Aorta (tissue), 5 donors: ENCODE measurements around the gene TMPRSS11E. TPM values are rescaled to one million over a fixed set of nuclear protein-coding genes. Genes with fewer than 3 reads are reported as not detected.

Source experiments
- ATAC-seq: fragments of 200-7000 bp; cut with Tn5 transposase; one replicate; pipeline ENCODE4 v1.9.1; 2022; ENCODE audit warnings: moderate library complexity; ENCODE audit not compliant: low FRiP score
- DNase-seq, 2 donors: peaks; one replicate each; pipeline ENCODE4 v3.0.0-alpha.2; 2020
- H3K27ac ChIP-seq, 2 donors: one replicate each; pipeline ENCODE4 v1.5.1; 2013; ENCODE audit warnings: low read length in 2 of 2, mild to moderate bottlenecking in 2 of 2, moderate library complexity in 2 of 2, control low read depth in 1 of 2, inconsistent platforms in 1 of 2, low read depth in 1 of 2
- H3K27me3 ChIP-seq, 2 donors: one replicate each; pipeline ENCODE4 v1.6.1; 2013; ENCODE audit warnings: control low read depth in 1 of 2, low read length in 1 of 2, mild to moderate bottlenecking in 1 of 2, moderate library complexity in 1 of 2; ENCODE audit not compliant: insufficient read depth in 2 of 2, control insufficient read depth in 1 of 2
- H3K36me3 ChIP-seq, 2 donors: one replicate each; pipeline ENCODE4 v1.6.1; 2013; ENCODE audit warnings: control low read depth in 1 of 2, low read length in 1 of 2, mild to moderate bottlenecking in 1 of 2; ENCODE audit not compliant: insufficient read depth in 2 of 2, control insufficient read depth in 1 of 2
- H3K4me1 ChIP-seq, 2 donors: one replicate each; pipeline ENCODE4 v1.6.1; 2013; ENCODE audit warnings: low read length in 2 of 2, control low read depth in 1 of 2, mild to moderate bottlenecking in 1 of 2, moderate library complexity in 1 of 2; ENCODE audit not compliant: insufficient read depth in 2 of 2, control insufficient read depth in 1 of 2
- H3K4me3 ChIP-seq, 2 donors: one replicate each; pipeline ENCODE4 v1.5.1; 2013; ENCODE audit warnings: low read length in 2 of 2, control low read depth in 1 of 2, mild to moderate bottlenecking in 1 of 2
- H3K9me3 ChIP-seq: one replicate; pipeline ENCODE4 v1.6.1; 2013; ENCODE audit warnings: mild to moderate bottlenecking, low read length; ENCODE audit not compliant: control insufficient read depth
- WGBS, 2 donors: extraction: QIAGEN DNeasy Blood & Tissue Kit; methylation state at CpG; one replicate each; pipeline ENCODE4 v1.1.7; 2013; 5-methylcytosine and 5-hydroxymethylcytosine counted together
- intact Hi-C, 2 donors: fragments of 100-400 bp; cut with DNase I; formaldehyde crosslinking; loops; one replicate each; pipeline versions ENCODE4 v1.14.2 to v1.15.0; 2022
- polyA plus RNA-seq, 2 donors: library from polyadenylated mRNA; stranded (reverse); fragments of 200-250 nt; gene quantifications; one replicate each; pipeline ENCODE4 v1.2.3, GENCODE V29; 2013
- total RNA-seq, 2 donors: library from RNA; stranded (reverse); fragmentation: NEBNext Ultra II Directional; extraction: Animal tissue kit (Norgen Biotek cat#: 25700); gene quantifications; one replicate each; pipeline ENCODE4 v1.2.1, GENCODE V29; 2021
- donor health status: healthy with polysubstance abuse.
- donor health status: Bipolar disorder and iron deficiency.
- donor health status: DM: no; HTN: no; CAD: no.
- donor health status: DM: no; HTN: no; CAD: no.
- donor health status: DM: yes; HTN: yes; CAD: no.

TMPRSS11E gene
- total and polyA plus RNA-seq, 4 donors: 0.13 to 0.15 TPM; not detected in 2

DNA sequence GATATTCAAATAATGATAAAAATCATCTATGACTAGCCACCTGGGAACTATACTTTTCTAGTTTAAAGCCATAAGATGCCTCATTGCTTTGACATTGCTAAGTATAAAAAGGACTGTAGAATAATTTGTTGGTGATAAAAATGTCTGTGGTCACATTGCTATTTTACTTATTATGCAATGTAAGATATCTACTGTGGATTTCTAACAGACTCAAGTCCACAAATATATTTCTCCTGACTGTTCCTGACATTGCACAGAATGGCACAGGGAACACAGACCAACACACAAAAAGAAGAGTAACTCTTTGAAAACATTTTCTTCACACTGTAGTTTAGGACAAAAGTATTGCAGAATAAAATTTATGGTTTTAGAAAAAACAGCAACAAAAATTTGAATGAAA, 2.2 kb upstream of the TMPRSS11E start:
- ATAC-seq (no peak), DNase-seq (no peak)
- Histone ChIP-seq H3K36me3 (no peaks in the 10 kb centered on the region), H3K9me3 (no peaks in the 10 kb centered on the region), H3K4me1 (no peaks in the 10 kb centered on the region), H3K27ac (no peak overlapping the region), H3K27me3 (no peaks in the 10 kb centered on the region), H3K4me3 (no peak overlapping the region)
- intact Hi-C loops: no loop called here

DNA sequence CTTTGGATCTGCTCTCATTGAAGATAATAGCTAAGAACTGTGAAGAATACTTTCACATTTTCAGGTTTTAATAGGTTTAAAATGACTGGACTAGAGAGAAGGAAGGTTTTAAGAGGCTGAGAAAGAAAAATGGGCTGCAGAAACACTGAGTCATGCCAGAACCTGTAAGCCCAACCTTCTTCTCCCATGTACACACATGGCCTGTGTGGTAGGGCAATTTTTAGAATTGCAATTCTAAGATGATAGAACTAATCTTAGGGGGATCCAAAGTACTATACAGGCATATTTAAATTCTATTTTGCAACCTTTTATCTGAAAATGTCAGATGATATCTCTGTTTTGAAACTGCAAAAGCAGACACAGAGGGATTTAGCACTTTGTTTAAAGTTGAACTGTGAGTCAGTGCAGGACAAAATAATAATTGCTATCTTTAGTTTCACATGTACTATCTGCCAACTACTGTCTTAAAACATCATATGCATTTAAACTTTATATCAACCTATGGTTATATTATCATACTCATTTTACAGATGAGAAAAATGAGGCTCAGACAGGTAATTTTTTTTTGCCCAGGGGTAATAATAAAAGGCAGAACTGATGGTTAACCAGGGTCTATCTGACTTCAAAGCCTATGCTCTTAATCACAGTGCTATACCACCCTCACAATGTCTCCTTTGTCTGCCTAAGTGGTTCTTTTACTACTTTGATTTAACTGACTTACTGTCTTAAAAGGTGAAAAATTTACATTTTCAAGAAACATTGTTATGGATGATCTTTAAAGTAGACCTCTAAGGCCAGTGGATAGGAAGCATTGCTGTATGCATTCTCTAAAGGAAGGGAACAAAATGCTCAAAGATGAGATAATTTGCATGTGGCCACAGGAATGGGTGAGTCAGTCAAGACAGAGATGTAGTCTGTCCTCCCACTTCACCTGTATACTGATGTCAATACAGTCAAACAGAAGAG, 4.3 kb downstream of the TMPRSS11E start:
- Histone ChIP-seq H3K27me3 (no peaks in the 10 kb centered on the region), H3K9me3 (no peaks in the 10 kb centered on the region), H3K4me1 (no peaks in the 10 kb centered on the region), H3K27ac (no peak overlapping the region), H3K4me3 (no peak overlapping the region), H3K36me3 (no peaks in the 10 kb centered on the region)
- DNase-seq: no peak
- intact Hi-C loops: no loop called here
- no peak for ATAC-seq

DNA sequence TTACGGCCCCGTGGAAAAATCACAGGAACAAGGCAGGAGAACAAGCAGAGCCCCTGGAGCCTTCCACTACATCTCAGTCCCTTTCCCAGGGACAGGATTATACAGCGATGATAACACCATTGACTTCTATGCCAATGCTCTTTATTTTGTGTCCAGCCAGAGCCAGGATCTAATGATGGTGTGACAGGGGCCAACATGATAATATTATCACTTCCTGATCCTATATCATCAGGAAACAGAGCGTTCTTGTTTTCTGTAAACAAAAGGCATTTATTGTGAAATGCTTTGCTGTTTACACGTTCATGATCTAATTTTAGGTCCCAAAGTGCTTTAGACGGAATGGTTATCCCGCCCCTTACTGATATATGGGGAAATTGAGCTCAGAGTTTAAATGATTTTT, 12.8 kb downstream of the TMPRSS11E start:
- intact Hi-C loops: no loop called here
- WGBS, 2 donors: 73 to 74% methylated on average over 7 of the region's 7 CpGs
- Histone ChIP-seq H3K4me3 (no peak overlapping the region), H3K9me3 (no peaks in the 10 kb centered on the region), H3K4me1 (no peaks in the 10 kb centered on the region), H3K27ac (no peak overlapping the region), H3K27me3 (no peaks in the 10 kb centered on the region), H3K36me3 (no peaks in the 10 kb centered on the region)
- no peak for DNase-seq
- ATAC-seq: no peak

DNA sequence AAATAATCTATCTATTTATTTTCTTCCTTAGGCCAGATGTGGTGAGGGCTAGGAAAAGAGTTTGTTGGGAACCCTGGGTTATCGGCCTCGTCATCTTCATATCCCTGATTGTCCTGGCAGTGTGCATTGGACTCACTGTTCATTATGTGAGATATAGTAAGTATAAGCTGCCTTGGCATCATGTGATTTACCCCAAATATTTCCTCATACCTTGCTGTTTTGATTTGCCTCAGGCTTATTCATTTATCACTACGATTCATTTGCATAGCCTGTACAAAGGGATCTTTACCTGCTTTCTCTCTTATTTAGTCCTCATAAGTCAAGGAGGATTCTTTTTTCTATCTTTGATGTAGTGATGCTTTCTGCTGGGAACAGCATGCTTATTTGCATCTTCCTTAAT, 14.5 kb downstream of the TMPRSS11E start:
- WGBS, 2 donors: 89 to 96% methylated on average over 3 of the region's 3 CpGs
- Histone ChIP-seq H3K27ac (no peak overlapping the region), H3K36me3 (no peaks in the 10 kb centered on the region), H3K9me3 (no peaks in the 10 kb centered on the region), H3K4me1 (no peaks in the 10 kb centered on the region), H3K4me3 (no peak overlapping the region), H3K27me3 (no peaks in the 10 kb centered on the region)
- intact Hi-C loops: no loop called here
- ATAC-seq (no peak), DNase-seq (no peak)

DNA sequence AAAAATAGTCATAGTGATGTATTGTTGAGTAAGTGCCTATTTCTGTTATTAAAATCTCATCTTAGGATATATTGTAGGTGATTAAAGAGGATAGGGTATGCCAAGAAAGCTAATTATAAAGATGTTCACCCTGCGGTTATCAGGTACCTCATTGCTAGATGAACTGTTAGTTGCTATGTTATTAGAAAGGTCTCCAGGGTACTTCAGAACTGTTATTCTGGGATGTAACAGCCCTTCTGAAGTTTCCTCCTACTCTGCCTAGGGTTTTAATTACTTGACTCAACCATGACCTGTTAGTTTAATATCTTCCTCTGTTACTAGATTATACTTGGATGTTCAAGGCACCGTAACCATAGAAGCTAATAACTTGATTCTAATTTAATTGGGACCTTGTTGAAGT, 15.4 kb downstream of the TMPRSS11E start:
- H3K9me3 ChIP-seq: no peaks in the 10 kb centered on the region
- H3K36me3 ChIP-seq: no peaks in the 10 kb centered on the region
- no peaks in the 10 kb centered on the region for H3K4me1 ChIP-seq
- no peak overlapping the region for H3K27ac ChIP-seq
- 84 to 85% methylated on average over 2 of the region's 2 CpGs for WGBS, 2 donors
- no peak for ATAC-seq
- H3K4me3 ChIP-seq: no peak overlapping the region
- intact Hi-C loops: no loop called here
- no peaks in the 10 kb centered on the region for H3K27me3 ChIP-seq
- no peak for DNase-seq

DNA sequence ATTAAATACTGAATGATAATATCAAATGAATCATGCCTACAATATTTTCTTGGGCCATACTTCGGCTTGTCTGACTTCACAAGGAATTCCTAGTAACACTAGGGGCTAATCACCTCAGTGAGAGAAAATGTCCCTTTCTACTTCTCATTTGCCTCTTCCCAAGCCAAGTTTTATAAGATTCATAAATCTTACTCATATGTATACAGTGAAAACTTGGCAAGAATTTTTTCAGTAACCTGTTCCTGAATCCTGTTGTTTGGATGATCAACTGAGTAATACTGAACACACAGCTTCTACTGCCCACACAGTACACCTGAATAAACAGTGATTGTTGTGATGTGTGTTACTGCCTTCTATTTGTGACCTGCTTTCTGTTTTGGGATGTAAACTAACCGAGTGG, 16.5 kb downstream of the TMPRSS11E start:
- intact Hi-C loops: loop anchor here in 1 of 2 donors (2.0 kb wide), 1 partner anchor 29 kb away; no protein-coding TSS in a partner anchor
- Histone ChIP-seq H3K27ac (no peak overlapping the region), H3K27me3 (no peaks in the 10 kb centered on the region), H3K4me3 (no peak overlapping the region), H3K4me1 (no peaks in the 10 kb centered on the region), H3K36me3 (no peaks in the 10 kb centered on the region), H3K9me3 (no peaks in the 10 kb centered on the region)
- 3 to 12% methylated on average over 2 of the region's 2 CpGs for WGBS, 2 donors
- ATAC-seq: no peak
- no peak for DNase-seq

DNA sequence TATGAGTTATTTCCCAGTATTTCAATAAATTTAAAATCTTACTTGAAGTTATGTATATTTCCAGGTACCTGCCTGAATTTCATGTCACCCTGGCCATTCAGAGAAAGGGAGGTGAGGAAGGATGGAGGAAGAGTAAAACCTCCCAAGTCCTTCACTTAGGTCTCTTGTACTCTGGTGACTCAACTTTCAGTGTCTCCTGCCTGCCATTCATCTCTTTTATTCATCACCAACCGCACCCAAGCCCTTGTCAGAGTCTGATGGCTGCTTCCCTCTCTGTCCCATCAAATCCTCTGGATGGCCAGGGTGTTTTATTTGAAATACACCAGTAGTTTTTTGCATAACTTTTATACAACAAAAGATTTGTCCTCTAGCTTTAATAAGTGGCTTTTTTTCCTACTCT, 17.8 kb downstream of the TMPRSS11E start:
- 78 to 80% methylated on average over 1 of the region's 1 CpG for WGBS, 2 donors
- intact Hi-C loops: loop anchor here in 1 of 2 donors (2.0 kb wide), 1 partner anchor 30 kb away; no protein-coding TSS in a partner anchor
- no peak for ATAC-seq

DNA sequence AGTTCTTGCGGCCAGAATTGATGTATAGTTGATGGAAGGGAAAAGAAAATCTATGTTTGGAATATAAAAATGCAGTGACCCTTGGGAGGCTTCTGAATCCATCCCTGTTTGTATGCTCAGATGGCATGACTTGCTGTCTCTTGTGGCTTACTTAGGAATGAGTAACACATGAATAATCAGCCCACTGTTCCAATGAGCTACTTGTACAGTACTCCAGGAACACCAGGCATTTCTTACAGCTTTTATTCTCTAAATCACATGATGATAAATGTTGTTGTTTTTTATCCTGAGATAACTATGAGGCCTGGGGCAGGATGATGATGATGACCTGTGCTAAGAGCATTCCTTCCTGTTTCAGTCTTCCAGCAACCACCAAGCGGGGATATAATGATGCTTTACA, 18.9 kb downstream of the TMPRSS11E start:
- Histone ChIP-seq H3K27me3 (no peaks in the 10 kb centered on the region), H3K4me3 (no peak overlapping the region), H3K9me3 (no peaks in the 10 kb centered on the region), H3K27ac (no peak overlapping the region), H3K4me1 (no peaks in the 10 kb centered on the region), H3K36me3 (no peaks in the 10 kb centered on the region)
- DNase-seq: no peak
- no peak for ATAC-seq
- WGBS, 2 donors: 60 to 73% methylated on average over 2 of the region's 2 CpGs
- intact Hi-C loops: no loop called here

More for the DNA sequence above, 17.8 kb downstream of the TMPRSS11E start:
- H3K27ac ChIP-seq: no peak overlapping the region
- H3K4me1 ChIP-seq: no peaks in the 10 kb centered on the region
- no peaks in the 10 kb centered on the region for H3K27me3 ChIP-seq
- H3K4me3 ChIP-seq: no peak overlapping the region
- no peaks in the 10 kb centered on the region for H3K9me3 ChIP-seq
- DNase-seq: no peak
- H3K36me3 ChIP-seq: no peaks in the 10 kb centered on the region

DNA sequence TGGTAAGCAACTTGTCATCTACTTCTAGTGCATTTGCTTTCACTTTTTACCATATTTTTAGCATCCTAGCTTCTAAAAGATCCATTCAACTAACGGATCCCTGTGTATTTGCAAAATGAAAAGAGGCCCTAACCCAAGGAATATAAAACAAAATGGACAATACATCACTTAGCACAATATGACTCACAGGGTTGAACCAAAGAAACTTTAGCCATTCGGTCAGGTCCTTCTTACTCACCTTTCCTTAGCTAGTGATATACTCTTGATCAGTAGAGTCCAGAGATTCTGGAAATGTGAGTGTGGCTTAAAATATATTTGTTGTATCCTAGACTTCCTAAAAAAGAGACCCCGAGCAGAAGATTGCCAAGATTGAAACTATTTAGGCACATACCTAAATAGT, 19.5 kb downstream of the TMPRSS11E start:
- Histone ChIP-seq H3K36me3 (no peaks in the 10 kb centered on the region), H3K9me3 (no peaks in the 10 kb centered on the region), H3K27me3 (no peaks in the 10 kb centered on the region), H3K4me3 (no peak overlapping the region), H3K27ac (no peak overlapping the region), H3K4me1 (no peaks in the 10 kb centered on the region)
- DNase-seq (no peak), ATAC-seq (no peak)
- WGBS, 2 donors: 53 to 67% methylated on average over 3 of the region's 3 CpGs
- intact Hi-C loops: no loop called here
